Activated CD8-positive, alpha-beta memory T cell treated with anti-CD3 and anti-CD28 coated beads for 1 hour (primary cell): ENCODE data around the gene PPP6R1.

ENCODE experiments used
- DNase-seq, 2 donors: peaks; one replicate each; pipeline ENCODE4 v3.0.0-alpha.2; 2020; ENCODE audit warnings: low read depth in 1 of 2; ENCODE audit errors: extremely low read depth in 1 of 2

The PPP6R1 gene, protein sequence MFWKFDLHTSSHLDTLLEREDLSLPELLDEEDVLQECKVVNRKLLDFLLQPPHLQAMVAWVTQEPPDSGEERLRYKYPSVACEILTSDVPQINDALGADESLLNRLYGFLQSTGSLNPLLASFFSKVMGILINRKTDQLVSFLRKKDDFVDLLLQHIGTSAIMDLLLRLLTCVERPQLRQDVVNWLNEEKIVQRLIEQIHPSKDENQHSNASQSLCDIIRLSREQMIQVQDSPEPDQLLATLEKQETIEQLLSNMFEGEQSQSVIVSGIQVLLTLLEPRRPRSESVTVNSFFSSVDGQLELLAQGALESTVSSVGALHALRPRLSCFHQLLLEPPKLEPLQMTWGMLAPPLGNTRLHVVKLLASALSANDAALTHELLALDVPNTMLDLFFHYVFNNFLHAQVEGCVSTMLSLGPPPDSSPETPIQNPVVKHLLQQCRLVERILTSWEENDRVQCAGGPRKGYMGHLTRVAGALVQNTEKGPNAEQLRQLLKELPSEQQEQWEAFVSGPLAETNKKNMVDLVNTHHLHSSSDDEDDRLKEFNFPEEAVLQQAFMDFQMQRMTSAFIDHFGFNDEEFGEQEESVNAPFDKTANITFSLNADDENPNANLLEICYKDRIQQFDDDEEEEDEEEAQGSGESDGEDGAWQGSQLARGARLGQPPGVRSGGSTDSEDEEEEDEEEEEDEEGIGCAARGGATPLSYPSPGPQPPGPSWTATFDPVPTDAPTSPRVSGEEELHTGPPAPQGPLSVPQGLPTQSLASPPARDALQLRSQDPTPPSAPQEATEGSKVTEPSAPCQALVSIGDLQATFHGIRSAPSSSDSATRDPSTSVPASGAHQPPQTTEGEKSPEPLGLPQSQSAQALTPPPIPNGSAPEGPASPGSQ

DNA sequence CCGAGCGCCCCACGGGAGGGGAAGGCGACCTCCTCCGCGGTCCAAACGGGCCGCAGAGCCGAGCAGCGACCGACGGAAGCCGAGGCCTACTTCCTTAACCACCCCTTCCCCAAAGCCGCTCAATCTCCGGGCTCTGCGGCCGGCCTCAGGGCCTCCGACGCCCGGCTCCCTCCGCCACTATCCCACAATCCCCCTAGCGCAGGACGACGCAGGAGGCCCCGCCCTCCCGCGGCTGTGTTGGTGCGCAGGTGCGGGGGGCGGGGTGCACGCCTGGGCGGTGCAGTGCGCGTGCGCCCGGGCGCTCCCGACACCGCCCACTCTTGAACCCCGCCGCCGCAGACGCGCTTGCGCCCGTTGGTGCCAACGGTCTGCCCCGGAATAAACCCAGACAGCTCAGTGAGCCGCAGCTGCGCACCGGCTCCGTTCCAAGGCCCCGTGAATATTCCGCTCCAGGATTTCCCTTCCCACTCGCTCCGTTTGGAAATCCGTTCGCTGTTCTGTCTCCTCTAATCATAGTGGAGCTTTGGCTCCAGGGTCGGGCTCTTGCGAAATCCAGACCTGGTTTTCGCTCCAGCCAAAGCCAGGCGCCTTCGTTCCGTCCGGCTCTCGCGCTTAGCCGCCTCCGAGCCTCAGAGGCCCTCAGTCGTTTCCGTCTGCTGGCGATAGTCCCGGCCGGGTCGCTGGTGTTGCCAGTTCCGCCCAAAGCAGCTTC is at the start of gene PPP6R1:
Gene PPP6R1 (minus strand): TSS at position 190 of the 712 bp plus-strand sequence. CDS start 11,914 bp downstream, outside the sequence.
- DNase-seq = peak; percentile 79 to 89

DNA sequence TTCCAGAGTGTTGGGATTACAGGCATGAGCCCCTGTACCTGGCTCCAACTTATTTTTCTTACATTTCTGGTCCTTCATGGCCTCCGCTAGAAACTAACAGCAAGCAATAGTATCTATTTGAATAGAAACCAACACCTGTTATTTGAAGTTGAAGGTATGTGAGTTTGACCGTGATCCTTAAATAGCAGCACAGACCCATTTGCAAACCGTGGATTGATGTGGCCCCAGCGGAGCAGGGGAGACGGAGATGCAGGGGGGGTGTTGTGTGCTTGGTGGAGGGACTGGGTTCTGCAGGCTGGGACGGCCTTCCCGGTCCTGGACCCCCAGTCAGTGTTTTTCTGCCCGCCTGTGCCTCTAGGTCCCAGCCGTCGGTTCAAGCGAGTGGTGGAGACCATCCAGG is 49.5 kb upstream of the PPP6R1 start:
- DNase-seq = no peak

DNA sequence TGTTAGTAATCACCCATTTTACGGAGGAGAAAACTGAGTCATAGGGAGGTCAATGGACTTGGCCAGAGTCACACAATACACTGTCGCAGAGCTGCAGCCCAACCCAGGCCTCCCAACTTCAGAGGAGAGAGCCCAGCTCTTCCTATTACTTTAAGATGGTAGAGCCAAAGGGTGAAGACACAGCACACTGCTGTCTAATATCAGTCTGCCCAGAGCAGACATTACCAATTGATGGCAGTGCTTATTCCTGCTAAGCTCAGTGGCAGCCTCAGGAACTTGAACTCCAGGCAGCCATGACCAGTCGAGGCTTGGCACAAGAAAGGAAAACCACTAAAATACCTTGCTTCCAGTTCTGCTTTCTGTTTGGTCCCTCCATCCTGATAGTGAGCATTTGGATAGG is 47.9 kb upstream of the PPP6R1 start:
- no peak for DNase-seq

DNA sequence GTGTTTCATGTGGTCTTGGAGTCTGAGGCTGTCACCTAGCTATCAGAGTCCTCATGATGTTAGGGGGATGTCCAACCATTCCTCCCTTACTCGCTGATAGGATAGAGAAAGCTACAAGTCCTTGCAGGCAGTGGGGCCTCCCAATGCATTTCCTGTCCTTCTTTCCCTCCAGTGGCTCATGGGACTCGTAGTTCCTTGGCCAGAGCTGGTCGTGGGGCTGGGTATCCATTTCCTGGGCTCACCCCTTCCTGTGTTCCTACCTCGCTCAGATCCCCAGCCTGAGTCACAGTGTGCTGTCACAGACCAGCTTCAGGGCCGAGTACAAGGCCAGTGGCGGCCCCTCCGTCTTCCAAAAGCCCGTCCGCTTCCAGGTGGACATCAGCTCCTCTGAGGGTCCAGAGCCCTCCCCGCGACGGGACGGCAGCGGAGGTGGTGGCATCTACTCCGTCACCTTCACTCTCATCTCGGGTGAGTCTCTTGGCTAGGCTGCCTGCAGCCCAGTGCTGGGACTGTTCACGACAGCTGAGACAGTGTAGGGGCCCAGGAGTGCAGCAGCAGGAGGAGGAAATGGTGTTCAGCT is 47.3 kb upstream of the PPP6R1 start:
- no peak for DNase-seq

DNA sequence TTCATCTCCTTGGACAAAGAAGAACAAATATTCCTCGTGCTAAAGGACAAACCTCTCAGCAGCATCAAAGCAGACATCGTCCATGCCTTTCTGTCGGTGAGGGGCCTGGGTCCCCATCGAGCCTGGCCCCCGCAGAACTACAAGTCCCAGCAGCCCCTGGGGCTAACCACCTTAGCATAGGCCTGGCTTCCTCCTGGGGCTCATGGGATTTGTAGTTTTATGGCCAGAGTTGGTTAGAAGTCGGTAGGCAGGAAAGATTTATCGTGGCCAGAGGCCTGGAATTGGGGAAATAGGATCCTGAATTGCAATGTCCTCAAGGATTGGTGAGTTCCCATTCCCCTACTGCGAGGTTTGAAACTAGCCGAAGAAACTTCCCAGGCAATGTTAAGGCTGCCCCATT is 46.7 kb upstream of the PPP6R1 start:
- no peak for DNase-seq

DNA sequence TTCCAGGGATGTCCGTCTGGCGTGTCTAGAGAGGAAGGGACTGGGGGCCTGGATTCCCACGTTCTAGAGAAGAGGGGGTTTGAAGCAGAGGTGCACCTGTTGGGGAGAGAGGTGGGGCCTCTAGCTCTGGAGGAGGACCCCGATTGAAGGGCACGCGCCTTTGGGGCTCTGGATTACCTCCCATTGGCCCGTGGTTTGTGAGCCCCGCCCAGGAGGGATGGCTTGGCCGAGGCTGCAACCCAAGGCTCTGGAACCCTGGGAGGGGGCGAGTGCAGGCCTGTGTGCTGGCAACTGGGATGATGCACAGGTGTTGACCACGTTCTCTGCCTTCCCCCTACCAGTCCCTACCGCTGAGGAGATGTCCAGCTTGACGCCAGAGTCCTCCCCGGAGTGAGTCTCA is 46.2 kb upstream of the PPP6R1 start:
- DNase-seq = no peak

DNA sequence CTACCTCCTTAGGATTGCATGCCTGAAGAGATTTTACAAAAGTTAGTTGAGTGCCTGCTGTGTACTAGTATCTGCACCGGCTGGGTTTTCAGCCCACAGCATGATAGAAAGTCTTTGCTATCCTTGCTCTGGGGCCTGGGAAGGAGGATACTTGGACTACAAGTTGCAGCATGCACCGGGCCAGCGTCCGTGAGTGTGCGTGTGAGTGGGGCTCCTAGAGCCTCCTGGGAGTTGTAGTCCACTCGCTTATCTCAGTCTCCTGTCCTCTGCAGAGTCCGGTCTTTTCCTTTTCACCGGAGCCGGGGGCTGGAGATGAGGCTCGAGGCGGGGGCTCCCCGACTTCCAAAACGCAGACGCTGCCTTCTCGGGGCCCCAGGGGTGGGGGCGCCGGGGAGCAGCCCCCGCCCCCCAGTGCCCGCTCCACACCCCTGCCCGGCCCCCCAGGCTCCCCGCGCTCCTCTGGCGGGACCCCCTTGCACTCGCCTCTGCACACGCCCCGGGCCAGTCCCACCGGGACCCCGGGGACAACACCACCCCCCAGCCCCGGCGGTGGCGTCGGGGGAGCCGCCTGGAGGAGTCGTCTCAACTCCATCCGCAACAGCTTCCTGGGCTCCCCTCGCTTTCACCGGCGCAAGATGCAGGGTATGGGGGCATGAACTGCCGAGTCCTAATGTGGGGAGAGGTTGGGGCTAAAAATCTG is 45.6 kb upstream of the PPP6R1 start:
- no peak for DNase-seq

DNA sequence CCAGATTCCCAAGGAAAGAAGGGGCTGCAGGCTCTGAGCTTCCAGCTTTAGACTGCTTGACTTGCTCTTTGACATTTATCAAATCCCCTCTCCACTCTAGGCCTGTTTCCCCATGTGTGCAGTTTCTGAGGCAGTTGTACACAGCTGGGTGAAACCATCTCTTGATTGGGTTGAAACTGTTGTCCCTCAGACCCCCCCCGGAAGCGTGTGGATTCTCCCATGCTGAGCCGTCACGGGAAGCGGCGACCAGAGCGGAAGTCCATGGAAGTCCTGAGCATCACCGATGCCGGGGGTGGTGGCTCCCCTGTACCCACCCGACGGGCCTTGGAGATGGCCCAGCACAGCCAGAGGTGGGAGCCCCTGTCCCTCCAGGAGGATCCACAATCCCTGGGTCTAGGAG is 44.7 kb upstream of the PPP6R1 start:
- no peak for DNase-seq

DNA sequence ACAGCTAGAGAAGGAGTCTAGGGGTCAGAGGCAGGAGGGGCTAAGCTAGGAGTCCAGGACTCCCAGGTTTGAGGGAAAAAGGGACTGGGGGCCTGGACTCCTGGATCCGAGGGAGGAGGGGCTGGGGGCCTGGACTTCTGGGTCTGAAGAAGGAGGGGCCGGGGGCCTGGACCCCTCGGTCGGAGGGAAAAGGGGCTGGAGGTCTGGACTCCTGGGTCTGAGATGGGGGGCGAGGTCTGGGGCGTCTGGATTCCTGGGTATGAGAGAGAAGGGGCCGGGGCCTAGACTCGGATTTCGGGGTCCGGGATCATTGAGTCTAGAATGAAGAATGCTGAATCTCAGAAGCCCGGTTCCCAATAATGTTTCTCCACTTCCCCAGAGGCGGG is 43.5 kb upstream of the PPP6R1 start:
- no peak for DNase-seq

DNA sequence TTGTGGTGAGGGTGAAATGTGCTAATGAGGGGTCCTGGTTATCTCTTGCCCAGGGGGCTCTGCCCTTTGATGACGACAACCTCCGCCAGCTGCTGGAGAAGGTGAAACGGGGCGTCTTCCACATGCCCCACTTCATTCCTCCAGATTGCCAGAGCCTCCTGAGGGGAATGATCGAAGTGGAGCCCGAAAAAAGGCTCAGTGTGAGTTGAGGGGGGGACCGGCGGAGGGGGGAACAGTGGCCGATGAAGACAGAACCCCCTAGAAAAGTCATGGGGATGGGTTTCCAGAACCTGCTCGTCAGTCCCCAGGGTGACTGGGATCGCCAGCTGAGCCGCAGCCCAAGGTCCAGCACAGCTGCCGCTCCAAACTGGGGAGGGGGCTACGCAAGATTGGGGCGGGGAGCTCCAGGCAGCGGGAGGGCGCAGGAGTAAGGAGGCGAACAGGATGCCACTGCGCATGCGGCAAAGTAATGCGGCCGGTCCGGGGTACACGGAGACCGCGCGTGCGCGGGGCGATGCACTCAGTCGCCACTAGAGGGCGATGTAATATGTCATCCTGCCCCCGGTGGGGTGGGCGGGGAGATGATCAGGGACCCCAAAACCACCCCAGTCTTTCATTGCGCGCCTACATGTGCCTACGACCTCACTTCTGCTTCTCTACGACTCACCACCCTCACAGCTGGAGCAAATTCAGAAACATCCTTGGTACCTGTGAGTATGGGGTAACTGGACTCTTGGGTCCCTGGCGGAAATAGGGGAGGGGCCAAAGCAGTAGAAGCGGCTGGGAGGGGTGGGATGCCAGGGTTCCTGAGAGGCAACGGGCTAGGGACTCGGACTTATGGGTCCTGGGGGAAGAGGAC is 42.9 kb upstream of the PPP6R1 start:
- DNase-seq = peak; percentile 87 to 93

DNA sequence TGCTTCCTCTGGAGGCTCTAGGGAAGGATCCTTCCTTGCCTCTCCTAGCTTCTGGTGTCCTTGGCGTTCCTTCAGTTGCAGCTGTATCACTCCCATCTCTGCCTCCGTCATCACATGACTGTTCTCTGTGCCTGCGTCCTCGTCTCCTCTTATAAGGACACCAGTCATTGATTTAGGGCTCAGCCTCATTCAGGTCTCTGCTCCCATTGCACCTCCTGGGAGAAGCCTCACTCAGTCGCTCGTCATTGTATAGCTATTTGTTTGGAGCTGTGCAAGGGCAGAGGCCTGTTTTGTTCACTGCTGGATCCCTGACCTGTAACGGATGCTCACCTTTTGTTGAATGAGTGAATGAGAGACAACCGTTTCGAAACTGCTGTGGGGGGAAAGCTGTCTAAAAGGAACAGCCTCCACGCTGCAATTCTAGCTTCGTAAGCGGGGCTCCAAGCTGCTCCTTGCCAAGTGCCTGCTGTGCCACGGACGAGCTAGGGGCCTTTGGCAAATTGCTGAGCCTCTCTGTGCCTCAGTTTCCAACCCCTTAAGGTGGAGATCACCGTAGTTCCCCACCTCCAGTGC is 42.2 kb upstream of the PPP6R1 start:
- DNase-seq = no peak

DNA sequence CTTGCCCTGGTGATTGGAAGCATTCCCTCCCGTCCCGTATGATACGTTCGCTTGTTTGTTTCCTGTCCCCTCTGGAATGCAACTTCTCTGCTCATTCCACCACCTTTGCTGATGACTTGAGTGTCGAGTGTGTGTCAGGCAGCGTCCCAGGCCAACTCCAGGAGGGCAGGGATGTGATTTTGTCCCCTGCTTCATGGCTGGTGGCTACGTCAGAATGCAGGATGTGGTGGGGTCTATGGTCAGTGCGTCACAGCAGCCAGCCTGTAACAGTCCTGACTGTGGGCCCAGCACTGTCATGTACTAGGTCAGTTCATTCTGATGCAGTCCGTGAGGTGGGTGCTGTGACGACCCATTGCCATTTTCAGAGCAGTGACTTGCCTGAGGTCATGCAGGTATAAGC is 41.2 kb upstream of the PPP6R1 start:
- no peak for DNase-seq

DNA sequence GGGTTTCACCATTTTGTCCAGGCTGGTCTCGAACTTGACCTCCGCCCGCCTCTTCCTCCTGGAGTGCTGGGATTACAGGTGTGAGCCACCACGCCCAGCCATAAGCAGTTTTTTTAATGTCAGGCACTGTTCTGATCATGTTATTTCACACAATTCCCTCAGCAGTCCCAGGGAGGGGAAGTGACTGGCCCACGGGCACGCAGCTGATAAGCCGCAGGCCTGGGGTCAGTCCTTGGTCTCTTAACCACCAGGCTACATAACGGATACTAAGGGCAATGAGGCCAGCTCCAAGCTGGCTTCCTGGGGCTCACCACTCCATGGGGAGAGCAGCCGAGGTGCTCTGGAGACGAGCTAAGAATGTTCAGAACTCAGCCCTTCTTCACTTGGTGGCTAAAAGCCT is 38.5 kb upstream of the PPP6R1 start:
- no peak for DNase-seq

DNA sequence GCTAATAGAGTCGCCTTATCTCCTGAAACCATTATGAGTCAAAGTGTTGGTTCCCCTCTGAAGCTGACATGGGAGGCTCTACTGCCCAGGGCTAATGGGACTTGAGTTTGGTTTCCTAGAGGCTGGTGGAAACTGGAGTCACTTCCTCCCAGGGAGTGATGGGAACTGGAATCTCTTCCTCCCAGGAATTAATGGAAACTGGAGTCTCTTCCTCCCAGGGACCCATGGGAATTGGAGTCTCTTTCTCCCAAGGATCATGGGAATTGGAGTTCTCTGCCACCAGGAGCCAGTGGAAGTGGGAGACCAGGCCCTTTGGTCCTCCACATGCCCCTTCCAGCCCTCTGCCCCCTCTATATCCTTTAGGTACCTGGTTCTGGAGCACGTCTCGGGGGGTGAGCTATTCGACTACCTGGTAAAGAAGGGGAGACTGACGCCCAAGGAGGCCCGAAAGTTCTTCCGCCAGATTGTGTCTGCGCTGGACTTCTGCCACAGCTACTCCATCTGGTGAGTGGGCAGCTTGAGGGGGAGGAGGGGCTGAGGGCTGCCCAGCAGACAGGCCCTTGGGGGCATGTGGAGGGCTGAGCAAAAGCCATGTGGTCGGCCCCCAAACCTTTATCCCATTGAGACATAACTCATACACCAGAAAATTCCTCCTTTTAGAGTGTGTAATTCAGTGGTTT is 30.4 kb upstream of the PPP6R1 start:
- DNase-seq = no peak

DNA sequence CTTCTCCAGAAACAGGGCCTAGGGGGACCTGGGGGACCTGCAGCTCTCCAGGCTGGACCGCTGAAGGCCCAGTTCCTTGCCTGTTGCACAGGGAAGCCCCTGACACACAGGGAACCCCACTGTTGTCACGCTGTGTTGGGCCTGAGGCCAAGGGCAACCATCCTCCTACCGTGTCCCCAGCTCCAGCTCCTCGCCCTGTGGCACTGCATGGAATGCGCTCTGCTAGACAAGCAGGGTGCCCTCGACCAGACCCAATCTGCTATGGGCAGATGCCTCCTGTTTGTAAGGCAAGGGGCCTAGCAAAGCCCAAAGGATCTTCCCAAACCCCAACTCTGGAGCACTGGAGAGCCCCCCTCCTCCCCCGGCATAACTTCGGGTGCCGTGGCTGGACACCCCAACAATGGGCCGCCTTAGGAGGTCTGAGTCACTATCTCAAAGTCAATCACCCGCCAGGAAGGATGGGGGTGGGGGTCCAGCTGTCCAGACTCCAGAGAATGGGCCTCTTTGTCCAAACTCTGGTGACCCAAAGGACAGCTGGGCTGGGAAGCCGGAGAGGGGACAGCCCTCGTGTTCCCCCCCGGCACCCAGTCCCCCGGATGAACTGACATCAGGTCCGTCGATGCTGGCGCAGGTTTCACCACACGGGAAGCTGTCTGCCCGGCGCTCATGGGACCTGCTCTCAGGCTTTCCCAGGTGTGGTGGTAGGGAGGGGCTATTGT is 28.7 kb upstream of the PPP6R1 start:
- DNase-seq = no peak

DNA sequence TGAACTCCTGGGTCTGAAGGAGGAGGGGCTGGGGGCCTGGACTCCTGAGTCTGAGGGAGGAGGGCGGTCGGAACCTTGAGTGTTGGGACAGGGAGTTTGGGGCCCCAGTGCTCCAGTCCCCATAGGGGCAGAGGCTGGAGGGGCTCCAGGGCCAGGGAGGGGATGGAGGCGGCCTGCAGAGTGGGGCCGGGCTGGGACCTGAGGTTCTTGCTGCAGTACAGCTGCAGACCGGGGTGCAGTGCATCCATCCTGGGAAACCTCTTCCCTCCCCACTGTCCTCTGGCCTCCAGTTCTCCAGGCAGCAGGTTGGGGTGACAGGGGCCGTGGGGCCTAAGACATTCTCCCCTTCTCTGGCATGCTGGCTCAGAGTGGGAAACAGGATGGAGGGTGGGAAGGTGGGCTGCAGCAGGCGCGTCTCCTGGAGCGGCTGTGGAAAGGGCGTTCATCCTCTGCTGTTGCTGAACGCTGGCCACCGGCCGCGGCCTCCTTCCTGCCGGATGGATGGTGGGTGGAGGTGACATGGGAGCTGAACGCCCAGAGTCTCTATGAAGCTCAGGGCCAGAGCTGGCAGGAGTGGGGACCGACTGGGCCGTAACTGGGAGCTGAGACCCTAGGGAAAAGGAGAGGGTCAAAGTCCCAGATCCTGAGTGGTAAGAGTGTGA is 26.5 kb upstream of the PPP6R1 start:
- no peak for DNase-seq

DNA sequence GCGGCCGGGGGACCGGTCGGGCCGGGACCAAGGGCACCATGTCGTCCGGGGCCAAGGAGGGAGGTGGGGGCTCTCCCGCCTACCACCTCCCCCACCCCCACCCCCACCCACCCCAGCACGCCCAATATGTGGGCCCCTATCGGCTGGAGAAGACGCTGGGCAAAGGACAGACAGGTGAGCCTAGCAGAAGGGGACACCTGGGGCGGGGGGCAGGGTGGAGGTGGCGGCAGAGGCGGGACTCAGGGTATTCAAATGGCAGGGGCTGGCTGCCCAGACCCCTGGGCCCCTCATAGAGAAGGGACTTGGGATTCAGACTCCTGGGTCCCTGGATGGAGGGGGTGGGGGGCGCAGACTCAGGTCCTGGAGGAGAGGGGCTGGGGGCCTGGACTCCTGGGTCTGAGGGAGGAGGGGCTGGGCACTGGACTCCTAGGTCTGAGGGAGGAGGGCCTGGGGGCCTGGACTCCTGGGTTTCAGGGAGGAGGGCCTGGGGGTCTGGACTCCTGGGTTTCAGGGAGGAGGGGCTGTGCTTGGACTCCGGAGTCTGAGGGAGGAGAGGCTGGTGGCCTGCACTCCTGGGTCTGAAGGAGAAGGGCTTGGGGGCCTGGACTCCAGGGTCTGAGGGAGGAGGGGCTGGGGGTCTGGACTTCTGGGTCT is 25.7 kb upstream of the PPP6R1 start:
- DNase-seq = no peak
